ENCODE results near the gene OXGR1. TPM values are rescaled to one million over a fixed set of nuclear protein-coding genes. Genes with fewer than 3 reads are reported as not detected.

OXGR1 gene
- total RNA-seq, 1 donor from 2014 or later = not detected

- Histone ChIP-seq H3K9me3 (replicated peaks) (no peaks in the 10 kb centered on the region), H3K27me3 (ENCODE audit: low read depth) (peaks cover 21% of the 10 kb centered on the region), H3K36me3 (no peaks in the 10 kb centered on the region), H3K4me3 (no peak overlapping the region), H3K27ac (replicated peaks) (no peak overlapping the region), H3K4me1 (no peaks in the 10 kb centered on the region)
- no peak for TF ChIP-seq CTCF (IDR thresholded peaks at IDR 0.05; ENCODE audit: borderline replicate concordance)
- no peak for DNase-seq
- intact Hi-C loops (cut with micrococcal nuclease) = no loop called here
Observed at GRCh38 chr13:97004096-97004876, 10.0 kb upstream of the OXGR1 start.

DNA sequence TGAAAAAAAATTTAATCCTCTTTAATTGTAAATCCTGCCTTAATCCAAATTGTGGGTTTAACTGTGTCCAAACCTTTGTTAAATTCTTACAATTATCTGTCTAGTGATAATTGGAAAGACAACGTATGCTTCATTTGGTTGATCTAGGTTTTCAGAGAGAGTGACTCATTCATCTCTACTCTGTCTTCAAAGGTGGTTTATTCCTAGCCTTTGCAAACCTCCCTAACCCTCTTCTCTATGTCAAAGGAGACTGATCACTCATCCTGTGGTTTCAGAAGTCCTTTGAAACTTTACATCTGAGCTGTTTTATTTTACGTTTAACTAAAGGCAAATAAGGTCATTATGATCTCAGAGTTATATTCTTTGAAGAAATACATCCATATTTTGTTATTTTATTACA is 8.8 kb upstream of the OXGR1 start:
- Histone ChIP-seq H3K36me3 (no peaks in the 10 kb centered on the region), H3K27ac (replicated peaks) (no peak overlapping the region), H3K9me3 (replicated peaks) (no peaks in the 10 kb centered on the region), H3K4me3 (no peak overlapping the region), H3K4me1 (no peaks in the 10 kb centered on the region), H3K27me3 (ENCODE audit: low read depth) (peaks cover 24% of the 10 kb centered on the region)
- no peak for DNase-seq
- TF ChIP-seq CTCF (IDR thresholded peaks at IDR 0.05; ENCODE audit: borderline replicate concordance) = no peak
- intact Hi-C loops (cut with micrococcal nuclease) = no loop called here

DNA sequence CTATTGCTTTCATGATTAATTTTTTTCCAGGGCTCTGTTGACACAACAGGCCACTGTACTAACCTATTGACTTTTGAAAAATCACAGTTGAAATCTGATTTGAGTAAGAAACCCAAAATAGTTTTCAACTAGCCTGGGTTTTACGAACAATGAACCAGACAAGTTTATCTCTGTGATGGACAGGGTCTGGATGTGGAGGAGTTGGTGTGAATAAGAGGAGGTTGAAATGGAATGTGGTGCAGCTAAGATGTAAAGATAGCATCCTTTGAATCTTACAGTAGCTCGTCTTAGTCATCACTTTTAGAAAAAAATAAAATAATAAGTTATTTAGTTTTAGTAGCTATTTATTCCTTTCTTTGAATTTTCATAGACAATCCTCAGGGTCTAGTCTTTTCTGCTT is 8.3 kb upstream of the OXGR1 start:
- DNase-seq = no peak
- Histone ChIP-seq H3K4me1 (no peaks in the 10 kb centered on the region), H3K36me3 (no peaks in the 10 kb centered on the region), H3K27ac (replicated peaks) (no peak overlapping the region), H3K4me3 (no peak overlapping the region), H3K27me3 (ENCODE audit: low read depth) (peaks cover 24% of the 10 kb centered on the region), H3K9me3 (replicated peaks) (no peaks in the 10 kb centered on the region)
- intact Hi-C loops (cut with micrococcal nuclease) = no loop called here
- no peak for TF ChIP-seq CTCF (IDR thresholded peaks at IDR 0.05; ENCODE audit: borderline replicate concordance)

DNA sequence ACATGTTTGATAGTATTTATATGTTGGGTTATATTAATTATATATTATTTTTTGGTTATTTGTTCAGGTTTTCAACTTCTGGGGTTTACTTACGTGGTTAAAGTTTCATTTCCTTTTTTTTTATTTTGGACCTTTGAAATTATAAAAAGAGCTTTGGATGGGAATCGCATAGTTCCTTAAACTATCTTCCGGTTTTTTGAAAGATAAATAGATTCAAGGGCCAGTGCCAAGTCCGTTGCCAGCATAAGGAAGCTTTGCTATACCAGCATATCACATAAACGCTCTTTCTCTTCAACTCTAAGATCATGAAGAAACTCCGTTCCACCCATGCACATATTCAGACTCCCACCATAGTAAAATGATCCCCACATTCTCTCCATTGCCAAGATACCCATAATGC is 7.4 kb upstream of the OXGR1 start:
- Histone ChIP-seq H3K36me3 (no peaks in the 10 kb centered on the region), H3K27me3 (ENCODE audit: low read depth) (peaks cover 29% of the 10 kb centered on the region), H3K4me1 (no peaks in the 10 kb centered on the region), H3K4me3 (no peak overlapping the region), H3K27ac (replicated peaks) (no peak overlapping the region), H3K9me3 (replicated peaks) (no peaks in the 10 kb centered on the region)
- intact Hi-C loops (cut with micrococcal nuclease) = no loop called here
- TF ChIP-seq CTCF (IDR thresholded peaks at IDR 0.05; ENCODE audit: borderline replicate concordance) = no peak
- no peak for DNase-seq

- intact Hi-C loops (cut with micrococcal nuclease) = no loop called here
- no peak overlapping the region for H3K27ac ChIP-seq (replicated peaks)
Observed at GRCh38 chr13:97000295-97000925, 6.1 kb upstream of the OXGR1 start.

More at GRCh38 chr13:97000295-97000925, 6.1 kb upstream of the OXGR1 start:
- TF ChIP-seq CTCF (IDR thresholded peaks at IDR 0.05; ENCODE audit: borderline replicate concordance) = no peak
- peaks cover 41% of the 10 kb centered on the region for H3K27me3 ChIP-seq (ENCODE audit: low read depth)
- no peaks in the 10 kb centered on the region for H3K4me1 ChIP-seq
- H3K36me3 ChIP-seq = no peaks in the 10 kb centered on the region
- DNase-seq = no peak
- no peaks in the 10 kb centered on the region for H3K9me3 ChIP-seq (replicated peaks)
- no peak overlapping the region for H3K4me3 ChIP-seq

Measured in left ventricle myocardium inferior (tissue), 1 donor.